ENCODE measurements around the gene PJVK. TPM values are rescaled to one million over a fixed set of nuclear protein-coding genes. Genes with fewer than 3 reads are reported as not detected.

PJVK gene
- total and polyA plus RNA-seq, 7 donors, result 0.34 to 1.8 (median 1.2) TPM

DNA sequence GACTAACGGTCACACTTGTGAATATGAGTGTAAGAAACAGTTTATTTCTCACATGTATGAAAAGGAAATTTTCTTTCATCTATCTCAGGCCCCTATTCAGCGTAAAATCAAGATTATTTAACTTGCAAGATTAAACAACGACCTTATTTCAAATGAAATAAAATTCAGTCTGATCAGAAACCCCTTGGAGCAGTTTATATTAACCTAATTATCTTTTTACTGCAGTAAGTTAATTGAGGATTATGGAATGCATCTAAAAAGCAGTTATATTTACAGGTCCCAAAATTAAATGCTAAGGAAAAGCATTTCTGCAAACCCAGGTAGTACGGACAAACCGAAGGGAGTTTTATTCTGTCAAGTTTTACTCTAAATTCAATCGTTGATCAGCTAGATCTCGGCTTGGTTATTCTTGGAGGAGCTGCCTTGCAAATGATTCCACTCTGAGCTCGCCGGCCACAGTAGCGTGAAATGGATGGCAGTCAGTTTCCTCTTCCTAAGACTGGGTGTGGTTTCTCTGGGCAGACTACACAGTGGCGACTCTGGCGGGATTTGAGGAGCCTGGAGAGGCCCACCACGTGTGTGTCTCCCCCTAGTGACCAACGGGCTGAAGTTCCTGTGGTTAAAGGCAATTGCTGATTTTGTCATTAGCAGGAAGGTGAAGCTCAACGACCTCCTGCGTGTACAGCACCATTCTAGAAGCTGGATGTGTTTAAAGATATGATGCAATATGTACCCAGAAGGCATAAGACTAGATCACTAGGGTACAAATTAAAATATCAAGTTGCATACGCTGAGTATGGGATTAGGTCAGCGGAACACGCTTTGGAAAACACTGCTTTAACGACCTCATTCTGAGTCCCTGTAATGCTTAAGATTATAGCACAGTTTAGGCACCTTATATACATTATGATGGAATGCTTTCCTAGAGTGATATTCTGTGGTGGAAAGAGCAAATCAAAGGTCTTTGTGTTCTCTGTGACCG, 36.6 kb upstream of the PJVK start:
- peak overlapping the region; percentile 84 for H3K27ac ChIP-seq
- no peaks in the 10 kb centered on the region for H3K27me3 ChIP-seq (ENCODE audit: insufficient read depth in 3 of 3, low read length in 2 of 3)
- no peaks in the 10 kb centered on the region for H3K9me3 ChIP-seq
- peak; percentile 92 to 96 (median 94) for ATAC-seq
- WGBS, 3 donors, result 8 to 12% (median 10%) methylated on average over 21 of the region's 21 CpGs
- TF ChIP-seq, protein P1, sequence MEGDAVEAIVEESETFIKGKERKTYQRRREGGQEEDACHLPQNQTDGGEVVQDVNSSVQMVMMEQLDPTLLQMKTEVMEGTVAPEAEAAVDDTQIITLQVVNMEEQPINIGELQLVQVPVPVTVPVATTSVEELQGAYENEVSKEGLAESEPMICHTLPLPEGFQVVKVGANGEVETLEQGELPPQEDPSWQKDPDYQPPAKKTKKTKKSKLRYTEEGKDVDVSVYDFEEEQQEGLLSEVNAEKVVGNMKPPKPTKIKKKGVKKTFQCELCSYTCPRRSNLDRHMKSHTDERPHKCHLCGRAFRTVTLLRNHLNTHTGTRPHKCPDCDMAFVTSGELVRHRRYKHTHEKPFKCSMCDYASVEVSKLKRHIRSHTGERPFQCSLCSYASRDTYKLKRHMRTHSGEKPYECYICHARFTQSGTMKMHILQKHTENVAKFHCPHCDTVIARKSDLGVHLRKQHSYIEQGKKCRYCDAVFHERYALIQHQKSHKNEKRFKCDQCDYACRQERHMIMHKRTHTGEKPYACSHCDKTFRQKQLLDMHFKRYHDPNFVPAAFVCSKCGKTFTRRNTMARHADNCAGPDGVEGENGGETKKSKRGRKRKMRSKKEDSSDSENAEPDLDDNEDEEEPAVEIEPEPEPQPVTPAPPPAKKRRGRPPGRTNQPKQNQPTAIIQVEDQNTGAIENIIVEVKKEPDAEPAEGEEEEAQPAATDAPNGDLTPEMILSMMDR (IDR thresholded peaks at IDR 0.05), result peak; percentile 79
- no peaks in the 10 kb centered on the region for H3K36me3 ChIP-seq (ENCODE audit: insufficient read depth in 1 of 2, low read depth in 1 of 2)
- H3K4me1 ChIP-seq, result peaks cover 8% of the 10 kb centered on the region
- peak overlapping the region; percentile 73 for H3K4me3 ChIP-seq
- DNase-seq, result peak; percentile 87 to 95
- intact Hi-C loops (cut with DNase I), result loop anchor here in 1 of 2 donors (10.0 kb wide), 1 partner anchor 300 kb away; the partner anchor contains the start of gene RBM45

DNA sequence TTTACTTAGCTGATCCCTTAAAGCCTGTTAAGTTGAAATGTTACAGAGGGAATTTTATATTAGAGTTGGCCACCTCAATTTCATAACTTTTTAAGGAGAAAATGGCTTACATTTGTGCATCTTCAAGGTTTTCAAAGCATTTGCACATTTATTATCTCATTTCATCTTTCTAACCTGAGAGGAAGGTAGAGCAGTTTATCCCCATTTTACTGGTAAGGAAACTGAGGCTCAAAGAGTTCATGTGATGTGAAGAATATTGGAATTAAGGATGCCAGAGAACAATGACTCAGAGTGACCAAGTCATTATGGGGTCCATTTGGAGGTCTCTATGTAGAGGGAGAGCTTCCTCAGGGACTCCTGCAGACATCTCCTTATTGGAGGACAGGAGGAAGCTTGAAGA, 35.2 kb upstream of the PJVK start:
- H3K27ac ChIP-seq, result no peak overlapping the region
- DNase-seq, result no peak
- peaks cover 8% of the 10 kb centered on the region for H3K4me1 ChIP-seq
- intact Hi-C loops (cut with DNase I), result loop anchor here (2.0 to 10.0 kb wide), 2 partner anchors 301 to 303 kb away; partner anchors contain the start of gene RBM45 (in 2 of the 2)
- H3K9me3 ChIP-seq, result no peaks in the 10 kb centered on the region
- H3K36me3 ChIP-seq (ENCODE audit: insufficient read depth in 1 of 2, low read depth in 1 of 2), result no peaks in the 10 kb centered on the region
- no peak for ATAC-seq
- TF ChIP-seq, protein P1 (IDR thresholded peaks at IDR 0.05), result no peak
- H3K4me3 ChIP-seq, result no peak overlapping the region
- H3K27me3 ChIP-seq (ENCODE audit: insufficient read depth in 3 of 3, low read length in 2 of 3), result no peaks in the 10 kb centered on the region

DNA sequence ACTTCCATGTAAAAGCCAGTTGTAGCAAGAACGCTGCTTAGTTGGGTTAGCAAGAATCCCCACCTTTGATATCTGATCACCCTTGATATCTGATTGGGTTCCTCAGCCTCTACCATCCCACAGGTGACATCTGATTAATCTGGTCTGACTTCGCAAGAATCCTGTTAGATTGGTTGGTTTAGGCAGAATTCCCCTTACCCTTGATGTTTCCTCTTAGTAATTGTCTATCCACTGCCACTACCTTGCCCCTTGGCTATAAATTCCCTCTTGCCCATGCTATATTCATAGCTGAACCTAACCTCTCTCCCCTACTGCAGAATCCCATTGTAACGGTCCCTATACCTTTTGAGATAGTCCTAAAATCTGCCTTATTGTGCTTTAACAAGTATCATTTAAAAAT, 33.3 kb upstream of the PJVK start:
- H3K36me3 ChIP-seq (ENCODE audit: insufficient read depth in 1 of 2, low read depth in 1 of 2), result no peaks in the 10 kb centered on the region
- ATAC-seq, result no peak
- WGBS, 3 donors, result 91 to 95% (median 94%) methylated on average over 3 of the region's 3 CpGs
- no peak overlapping the region for H3K4me3 ChIP-seq
- H3K27me3 ChIP-seq (ENCODE audit: insufficient read depth in 3 of 3, low read length in 2 of 3), result no peaks in the 10 kb centered on the region
- no peak overlapping the region for H3K27ac ChIP-seq
- DNase-seq, result no peak
- peaks cover 8% of the 10 kb centered on the region for H3K4me1 ChIP-seq
- H3K9me3 ChIP-seq, result no peaks in the 10 kb centered on the region
- TF ChIP-seq, protein P1 (IDR thresholded peaks at IDR 0.05), result no peak
- intact Hi-C loops (cut with DNase I), result loop anchor here (2.0 to 10.0 kb wide), 2 partner anchors 303 to 305 kb away; partner anchors contain the start of gene RBM45 (in 2 of the 2)

DNA sequence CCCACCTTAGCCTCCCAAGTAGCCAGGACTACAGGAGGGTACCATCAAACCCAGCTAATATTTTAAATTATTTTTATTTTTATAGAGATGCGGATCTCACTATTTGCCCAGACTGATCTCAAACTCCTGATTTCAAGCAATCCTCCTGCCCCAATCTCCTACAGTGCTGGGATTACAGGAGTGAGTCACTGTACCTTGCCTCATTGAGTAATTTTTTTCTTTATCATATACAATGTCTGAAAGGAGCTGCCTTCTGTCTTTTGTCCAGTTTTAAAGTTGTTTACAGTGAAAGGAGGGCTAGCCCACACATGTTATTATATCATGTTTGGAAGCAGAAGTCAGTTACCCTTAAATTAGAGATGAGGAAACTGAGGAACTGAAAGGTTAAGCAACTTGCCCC, 32.8 kb upstream of the PJVK start:
- H3K36me3 ChIP-seq (ENCODE audit: insufficient read depth in 1 of 2, low read depth in 1 of 2), result no peaks in the 10 kb centered on the region
- DNase-seq (no peak), ATAC-seq (no peak)
- 100% methylated on average over 1 of the region's 1 CpG for WGBS, 3 donors
- TF ChIP-seq, protein P1 (IDR thresholded peaks at IDR 0.05), result no peak
- intact Hi-C loops (cut with DNase I), result loop anchor here in 1 of 2 donors (10.0 kb wide), 1 partner anchor 304 kb away; the partner anchor contains the start of gene RBM45
- H3K4me3 ChIP-seq, result no peak overlapping the region
- H3K27me3 ChIP-seq (ENCODE audit: insufficient read depth in 3 of 3, low read length in 2 of 3), result no peaks in the 10 kb centered on the region
- H3K27ac ChIP-seq, result no peak overlapping the region
- H3K9me3 ChIP-seq, result no peaks in the 10 kb centered on the region
- peaks cover 8% of the 10 kb centered on the region for H3K4me1 ChIP-seq

Measured in psoas muscle (tissue), 8 donors.